GM21825 (cell line): ENCODE measurements around the gene TEX13B.

Experiments
- ATAC-seq: cut with Tn5 transposase; IDR thresholded peaks from one replicate; pipeline ENCODE4 v1.9.1; 2021; ENCODE audit warnings: mild to moderate bottlenecking, moderate library complexity; ENCODE audit not compliant: unreplicated experiment

Gene TEX13B

GRCh38 chrX:107940095-107940494 lies 42.1 kb downstream of the TEX13B start:
- ATAC-seq: no peak

- ATAC-seq: no peak
Measured at GRCh38 chrX:107936434-107936730, 45.8 kb downstream of the TEX13B start.

GRCh38 chrX:107935664-107936433 lies 46.3 kb downstream of the TEX13B start:
- no peak for ATAC-seq

GRCh38 chrX:107935200-107935599 lies 47.0 kb downstream of the TEX13B start:
- no peak for ATAC-seq

- ATAC-seq: no peak
Measured at GRCh38 chrX:107934262-107934661, 47.9 kb downstream of the TEX13B start.
